WERI-Rb-1 (cell line): ENCODE results near the gene CAB39L.

Experiments
- DNase-seq: peaks from one replicate; pipeline ENCODE4 v3.0.0-alpha.2; 2020
- H3K27ac ChIP-seq: fragments of 250-450 bp; sonication (Bioruptor Pico); 2 replicates; pipeline ENCODE4 v1.5.1; 2020; ENCODE audit warnings: mild to moderate bottlenecking, moderate library complexity
- H3K27me3 ChIP-seq: fragments of 250-450 bp; sonication (Bioruptor Pico); 2 replicates; pipeline ENCODE4 v1.5.1; 2021; ENCODE audit warnings: mild to moderate bottlenecking, low read depth, moderate library complexity; ENCODE audit not compliant: insufficient read depth, severe bottlenecking
- H3K36me3 ChIP-seq: fragments of 250-450 bp; sonication (Bioruptor Pico); 2 replicates; pipeline ENCODE4 v1.5.1; 2020; ENCODE audit warnings: mild to moderate bottlenecking, moderate library complexity
- H3K4me3 ChIP-seq: 2 replicates; pipeline ENCODE4 v1.5.1; 2011; ENCODE audit warnings: low read depth, mild to moderate bottlenecking, control low read depth, low read length
- H3K9me3 ChIP-seq: fragments of 250-450 bp; sonication (Bioruptor Pico); 2 replicates; pipeline ENCODE4 v1.5.1; 2021; ENCODE audit warnings: mild to moderate bottlenecking, moderate library complexity; ENCODE audit not compliant: severe bottlenecking
- TF ChIP-seq, protein P1 (sequence below): IDR thresholded peaks from 2 replicates; pipeline ENCODE4 v1.5.1; 2011; ENCODE audit warnings: low read depth, mild to moderate bottlenecking, control low read depth, inconsistent platforms, low read length

Gene CAB39L

DNA sequence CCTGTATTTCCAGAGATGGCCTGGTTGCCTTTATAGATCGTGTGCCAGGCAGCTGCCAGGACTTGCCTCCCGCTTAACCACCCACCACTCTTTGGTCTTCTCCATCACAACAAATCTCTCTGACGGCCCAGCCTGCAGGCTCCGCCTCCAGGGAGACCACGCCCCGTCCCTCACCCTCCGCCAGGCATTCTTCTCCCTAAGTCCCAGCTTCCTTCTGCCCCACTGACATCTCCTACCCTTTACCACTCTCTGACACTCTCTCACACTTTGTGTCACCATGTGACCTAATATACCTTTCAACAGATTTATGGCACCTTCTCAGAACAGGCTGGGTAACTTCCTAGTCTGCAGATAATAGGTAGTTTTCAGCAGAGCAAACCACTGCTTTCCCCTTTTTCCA lies 95.1 kb downstream of the CAB39L start:
- H3K4me3 ChIP-seq, result no peak overlapping the region
- H3K9me3 ChIP-seq, result no peaks in the 10 kb centered on the region
- no peaks in the 10 kb centered on the region for H3K27me3 ChIP-seq
- no peak for DNase-seq
- TF ChIP-seq, protein P1, sequence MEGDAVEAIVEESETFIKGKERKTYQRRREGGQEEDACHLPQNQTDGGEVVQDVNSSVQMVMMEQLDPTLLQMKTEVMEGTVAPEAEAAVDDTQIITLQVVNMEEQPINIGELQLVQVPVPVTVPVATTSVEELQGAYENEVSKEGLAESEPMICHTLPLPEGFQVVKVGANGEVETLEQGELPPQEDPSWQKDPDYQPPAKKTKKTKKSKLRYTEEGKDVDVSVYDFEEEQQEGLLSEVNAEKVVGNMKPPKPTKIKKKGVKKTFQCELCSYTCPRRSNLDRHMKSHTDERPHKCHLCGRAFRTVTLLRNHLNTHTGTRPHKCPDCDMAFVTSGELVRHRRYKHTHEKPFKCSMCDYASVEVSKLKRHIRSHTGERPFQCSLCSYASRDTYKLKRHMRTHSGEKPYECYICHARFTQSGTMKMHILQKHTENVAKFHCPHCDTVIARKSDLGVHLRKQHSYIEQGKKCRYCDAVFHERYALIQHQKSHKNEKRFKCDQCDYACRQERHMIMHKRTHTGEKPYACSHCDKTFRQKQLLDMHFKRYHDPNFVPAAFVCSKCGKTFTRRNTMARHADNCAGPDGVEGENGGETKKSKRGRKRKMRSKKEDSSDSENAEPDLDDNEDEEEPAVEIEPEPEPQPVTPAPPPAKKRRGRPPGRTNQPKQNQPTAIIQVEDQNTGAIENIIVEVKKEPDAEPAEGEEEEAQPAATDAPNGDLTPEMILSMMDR, result no peak
- no peak overlapping the region for H3K27ac ChIP-seq
- no peaks in the 10 kb centered on the region for H3K36me3 ChIP-seq

GRCh38 chr13:49347650-49348385 lies 96.0 kb downstream of the CAB39L start:
- no peak for DNase-seq
- H3K36me3 ChIP-seq, result no peaks in the 10 kb centered on the region
- no peaks in the 10 kb centered on the region for H3K9me3 ChIP-seq
- H3K4me3 ChIP-seq, result no peak overlapping the region
- no peaks in the 10 kb centered on the region for H3K27me3 ChIP-seq
- TF ChIP-seq, protein P1, result no peak
- H3K27ac ChIP-seq, result no peak overlapping the region

DNA sequence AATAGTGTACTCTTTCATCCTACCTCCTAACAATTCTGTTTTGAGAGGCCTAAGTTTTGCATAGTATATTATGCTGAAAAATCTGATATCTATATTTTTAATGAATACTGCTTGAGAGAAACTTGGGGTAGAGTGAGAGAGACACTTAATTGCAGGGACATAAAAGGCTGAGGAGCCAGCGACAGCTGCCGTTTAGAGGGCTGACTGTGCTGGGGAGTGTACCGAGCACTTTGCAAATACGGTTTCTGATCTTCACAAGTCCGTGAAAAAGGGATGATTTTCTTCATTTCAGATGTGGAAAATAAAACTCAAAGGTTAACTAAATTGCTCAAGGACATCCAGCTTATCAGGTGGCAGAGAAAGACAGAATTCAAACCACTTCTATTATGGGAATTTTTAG lies 97.4 kb downstream of the CAB39L start:
- TF ChIP-seq, protein P1, result no peak
- no peak overlapping the region for H3K27ac ChIP-seq

GRCh38 chr13:49343731-49344130 lies 100.1 kb downstream of the CAB39L start:
- no peak for DNase-seq
- Histone ChIP-seq H3K27ac (no peak overlapping the region), H3K9me3 (no peaks in the 10 kb centered on the region), H3K27me3 (no peaks in the 10 kb centered on the region), H3K4me3 (no peak overlapping the region), H3K36me3 (no peaks in the 10 kb centered on the region)
- TF ChIP-seq, protein P1, result no peak

More for the DNA sequence above, 97.4 kb downstream of the CAB39L start:
- Histone ChIP-seq H3K9me3 (no peaks in the 10 kb centered on the region), H3K27me3 (no peaks in the 10 kb centered on the region), H3K36me3 (no peaks in the 10 kb centered on the region), H3K4me3 (no peak overlapping the region)
- DNase-seq, result no peak

DNA sequence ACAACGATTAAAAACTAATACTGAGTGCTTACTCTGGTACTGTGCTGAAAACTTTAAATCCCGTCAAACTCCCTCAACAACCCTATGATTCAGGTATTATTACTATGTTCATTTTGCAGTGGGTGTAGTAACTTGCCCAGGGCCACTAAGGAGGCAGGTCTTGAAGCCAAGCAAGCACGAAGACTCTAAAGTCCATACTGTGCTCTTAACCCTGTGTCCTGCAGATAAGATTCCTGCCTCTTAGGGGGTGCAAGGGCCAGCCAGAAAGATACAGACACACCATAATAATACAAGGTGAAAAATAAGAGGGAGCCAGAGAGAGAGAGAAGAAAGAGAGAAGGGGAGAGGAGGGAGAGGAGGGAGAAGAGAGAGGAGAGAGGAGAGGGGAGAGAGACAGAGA lies 100.6 kb downstream of the CAB39L start:
- DNase-seq, result no peak
- H3K27ac ChIP-seq, result no peak overlapping the region
- H3K9me3 ChIP-seq, result no peaks in the 10 kb centered on the region
- no peaks in the 10 kb centered on the region for H3K27me3 ChIP-seq
- TF ChIP-seq, protein P1, result no peak
- no peaks in the 10 kb centered on the region for H3K36me3 ChIP-seq
- H3K4me3 ChIP-seq, result no peak overlapping the region

GRCh38 chr13:49342454-49342853 lies 101.4 kb downstream of the CAB39L start:
- Histone ChIP-seq H3K27ac (no peak overlapping the region), H3K4me3 (no peak overlapping the region), H3K27me3 (no peaks in the 10 kb centered on the region), H3K36me3 (no peaks in the 10 kb centered on the region), H3K9me3 (no peaks in the 10 kb centered on the region)
- TF ChIP-seq, protein P1, result no peak
- DNase-seq, result no peak
